C1 segment of cervical spinal cord (tissue), 14 donors: ENCODE data around the gene SLC39A8.
"Not testable (repeated sequence)": the region's sequence is repeated elsewhere in the genome, so short reads cannot be mapped to it uniquely, and the experiment has no call there.

ENCODE experiments used
- DNase-seq, 14 donors: peaks; one replicate each; lab custom pipeline; 2025; lab: John Stamatoyannopoulos, UW

Gene SLC39A8

DNA sequence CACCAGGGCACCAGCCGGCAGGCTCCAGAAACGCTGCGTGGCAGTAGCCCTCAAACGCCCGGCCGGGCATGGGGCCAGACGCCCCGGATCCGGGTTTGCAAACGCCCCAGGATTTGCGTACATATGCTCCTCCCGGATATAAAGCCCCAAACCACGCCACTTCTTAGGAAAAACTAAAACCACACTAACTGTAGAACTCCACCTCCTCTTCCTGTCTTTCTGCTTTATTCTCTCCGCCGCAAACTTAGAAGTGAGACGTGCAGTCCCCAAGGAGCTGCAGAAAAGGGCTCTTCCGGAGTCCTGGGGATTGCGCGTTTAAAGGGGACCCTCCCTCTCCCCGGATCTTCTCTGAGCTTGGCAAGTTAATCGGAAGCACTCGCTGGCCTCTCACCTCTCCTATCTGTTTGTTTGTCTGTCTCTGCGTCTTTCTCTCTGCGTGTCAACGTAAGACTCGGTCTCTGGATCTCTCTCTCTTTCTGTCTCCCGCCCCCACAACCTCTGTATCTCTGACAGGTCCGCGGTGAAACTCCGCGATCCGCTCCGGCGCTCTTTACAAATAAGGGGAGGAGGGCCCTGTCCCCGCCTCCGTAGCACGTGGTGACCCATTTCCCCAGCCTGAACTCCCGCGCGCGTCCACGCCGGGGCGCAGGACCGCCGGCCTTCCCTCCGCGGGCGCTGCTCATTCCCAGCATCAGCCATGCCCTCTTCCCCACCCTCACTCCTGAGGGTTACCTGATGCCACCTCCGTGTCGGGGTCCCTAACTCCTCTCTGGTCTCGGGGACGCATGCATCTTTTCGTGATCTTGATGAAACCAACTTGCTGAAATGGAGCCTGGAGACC lies at the start of gene SLC39A8:
Gene SLC39A8, minus strand, starts transcription at position 529 of the 841 bp plus-strand sequence. CDS start 820 bp downstream, outside the sequence.
- peak; percentile 21 to 82 (median 76) for DNase-seq

GRCh38 chr4:102392033-102392744 lies 46.9 kb upstream of the SLC39A8 start:
- DNase-seq: no peak

DNA sequence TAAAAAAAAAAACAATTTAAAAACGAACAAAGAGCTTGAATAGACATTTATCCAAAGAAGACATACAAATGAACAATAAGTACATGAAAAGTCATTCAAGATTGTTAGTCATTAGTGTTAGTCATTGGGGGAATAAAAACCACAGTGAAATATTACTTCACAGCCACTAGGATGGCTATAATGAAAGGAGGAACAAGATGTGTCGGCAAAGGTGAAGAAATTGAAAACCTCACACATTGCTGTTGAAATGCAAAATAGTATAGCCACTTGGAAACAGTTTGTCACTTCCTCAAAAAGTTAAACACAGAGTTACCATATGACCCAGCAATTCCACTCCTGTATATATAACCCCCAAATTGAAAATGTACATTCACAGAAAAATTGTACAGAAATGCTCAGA lies 45.2 kb upstream of the SLC39A8 start:
- DNase-seq: no peak

- DNase-seq: no peak
Measured at GRCh38 chr4:102388611-102389010, 43.3 kb upstream of the SLC39A8 start.

- DNase-seq: peak in 1 of 14 donors; percentile 9
Measured at GRCh38 chr4:102387552-102388150, 42.4 kb upstream of the SLC39A8 start.

DNA sequence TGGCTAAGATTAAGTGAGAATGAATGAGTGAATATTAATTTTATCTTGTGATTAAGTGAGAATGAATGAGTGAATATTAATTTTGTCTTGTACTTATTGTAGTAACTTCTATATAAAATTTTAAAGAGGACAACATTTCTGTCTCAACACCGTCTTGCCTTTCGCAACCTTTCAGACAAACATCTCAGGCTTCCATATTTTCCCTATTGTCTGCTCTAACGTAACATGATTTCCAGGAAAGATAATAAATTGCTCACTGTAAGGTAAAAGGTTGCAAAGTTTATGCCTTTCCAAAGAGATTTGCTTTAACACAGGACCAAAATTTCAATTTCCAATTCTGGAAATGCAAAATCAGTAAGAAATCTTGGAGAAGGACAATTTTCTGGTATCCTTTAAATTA lies 41.7 kb upstream of the SLC39A8 start:
- DNase-seq: no peak

GRCh38 chr4:102380253-102380652 lies 35.0 kb upstream of the SLC39A8 start:
- not testable (repeated sequence) for DNase-seq

DNA sequence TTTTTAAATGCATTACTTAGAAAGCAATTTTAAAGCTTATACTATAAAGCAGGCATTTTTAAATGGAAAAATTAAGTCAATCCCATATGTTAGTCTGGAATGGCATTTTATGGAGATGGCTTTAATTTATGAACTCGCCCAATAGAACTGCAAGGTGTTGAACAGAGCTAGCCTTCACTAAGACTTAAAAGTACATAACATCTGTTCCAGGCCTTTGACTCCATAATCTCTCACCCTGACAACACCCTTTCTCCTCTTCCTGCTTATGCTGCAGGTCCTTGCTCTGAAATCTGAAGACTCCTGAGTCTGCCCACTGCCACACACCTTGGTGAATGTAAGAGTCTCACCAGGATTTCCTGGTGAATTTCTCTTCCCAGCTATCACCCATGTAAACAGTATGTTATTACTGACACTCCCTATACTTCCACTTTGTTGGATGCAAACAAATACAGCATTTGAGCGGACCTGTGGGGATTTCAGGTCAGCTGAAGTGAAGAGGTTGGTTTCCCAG lies 17.7 kb upstream of the SLC39A8 start:
- DNase-seq: no peak

DNA sequence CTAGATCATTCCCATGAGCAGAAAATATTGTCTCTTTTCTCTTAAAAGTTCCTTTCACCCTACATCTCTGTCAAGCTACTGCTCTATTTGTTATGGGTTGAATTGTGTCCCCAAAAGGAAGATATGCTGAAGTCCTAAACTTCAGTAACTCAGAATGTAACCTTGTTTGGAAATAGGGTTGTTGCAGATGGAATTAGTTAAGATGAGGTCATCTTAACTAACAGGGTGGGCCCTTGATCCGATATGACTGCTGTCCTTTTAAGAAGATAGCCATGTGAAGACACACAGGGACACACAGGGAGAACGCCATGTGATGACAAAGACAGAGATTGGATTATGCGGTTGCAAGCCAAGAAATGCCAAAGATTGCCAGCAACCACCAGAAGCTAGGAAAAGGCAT lies 12.8 kb upstream of the SLC39A8 start:
- DNase-seq: no peak

- not testable (repeated sequence) for DNase-seq
Measured at GRCh38 chr4:102357637-102358036, 12.4 kb upstream of the SLC39A8 start.

GRCh38 chr4:102356562-102357202 lies 11.4 kb upstream of the SLC39A8 start:
- no peak for DNase-seq

DNA sequence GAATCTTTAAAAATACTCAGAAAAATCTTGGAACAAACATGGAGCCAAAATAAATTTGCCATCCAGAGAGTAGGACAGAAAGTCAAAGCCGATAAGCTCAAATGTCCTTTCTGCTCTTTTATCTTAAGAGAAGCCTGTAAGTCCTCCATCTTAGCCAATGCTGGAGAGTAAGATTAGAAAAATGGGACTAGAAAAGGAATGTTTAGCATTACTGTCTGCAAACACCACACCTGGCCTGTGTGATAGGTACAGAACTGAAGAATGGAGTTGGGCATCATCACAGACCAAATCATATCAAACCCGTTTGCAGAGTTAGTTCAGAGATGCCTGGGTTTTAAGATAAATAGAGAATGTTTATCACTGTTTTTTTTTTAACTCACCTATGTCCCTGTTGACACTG lies 10.5 kb upstream of the SLC39A8 start:
- no peak for DNase-seq

DNA sequence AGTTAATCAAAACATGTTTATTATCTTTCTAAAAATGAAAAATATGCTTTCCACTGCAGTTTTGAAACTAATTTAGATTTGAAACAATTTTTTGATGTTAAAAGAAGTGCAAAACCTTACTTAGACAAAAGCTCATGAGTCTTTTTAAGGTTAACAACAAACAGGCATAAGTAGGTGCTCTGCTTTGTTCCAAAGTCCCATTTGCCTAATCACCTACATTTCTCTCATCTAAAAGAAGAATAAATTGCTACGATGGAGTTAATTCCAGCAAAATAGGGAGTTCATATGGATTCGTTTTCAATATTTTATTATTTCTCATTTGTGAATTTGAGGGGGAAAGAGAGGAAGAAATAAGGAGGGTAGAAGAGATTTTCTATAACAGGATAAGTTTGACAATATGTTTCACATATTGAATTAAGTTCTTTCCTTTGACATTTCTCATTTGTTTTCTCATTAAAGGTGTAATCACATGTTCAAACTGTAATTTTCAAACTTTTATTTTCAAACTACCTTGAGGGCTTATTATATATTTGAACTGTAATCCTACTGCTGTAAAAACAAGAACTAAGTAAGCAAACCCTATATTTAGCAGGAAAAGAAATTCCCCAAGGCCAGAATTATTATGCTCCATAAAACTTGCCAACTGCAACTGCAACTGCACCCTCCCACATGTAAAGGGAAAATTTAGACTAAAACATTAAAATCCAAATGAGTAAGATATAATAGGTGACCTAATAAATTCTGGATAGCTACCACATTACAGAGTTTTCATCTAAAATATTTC lies 9.6 kb upstream of the SLC39A8 start:
- DNase-seq: no peak

DNA sequence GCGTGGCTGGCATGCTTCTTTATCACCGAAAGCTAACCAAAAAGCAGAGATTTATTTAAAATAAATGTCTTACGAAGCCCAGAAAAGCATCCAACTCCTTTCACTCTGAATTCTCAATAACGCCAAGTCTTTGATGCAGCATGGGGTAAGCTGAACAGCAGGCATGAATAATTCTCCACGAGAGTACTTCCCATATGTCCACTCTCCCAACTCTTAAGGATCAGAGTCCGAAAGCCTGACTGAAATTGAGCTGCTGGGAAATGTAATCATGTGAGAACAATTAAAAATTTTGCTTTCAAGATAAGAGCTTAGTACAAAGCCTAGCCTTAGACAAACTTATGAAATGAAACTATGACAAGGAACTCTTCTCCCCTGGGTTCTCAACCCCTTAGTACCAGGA lies 7.5 kb upstream of the SLC39A8 start:
- peak in 1 of 14 donors; percentile 4 for DNase-seq

DNA sequence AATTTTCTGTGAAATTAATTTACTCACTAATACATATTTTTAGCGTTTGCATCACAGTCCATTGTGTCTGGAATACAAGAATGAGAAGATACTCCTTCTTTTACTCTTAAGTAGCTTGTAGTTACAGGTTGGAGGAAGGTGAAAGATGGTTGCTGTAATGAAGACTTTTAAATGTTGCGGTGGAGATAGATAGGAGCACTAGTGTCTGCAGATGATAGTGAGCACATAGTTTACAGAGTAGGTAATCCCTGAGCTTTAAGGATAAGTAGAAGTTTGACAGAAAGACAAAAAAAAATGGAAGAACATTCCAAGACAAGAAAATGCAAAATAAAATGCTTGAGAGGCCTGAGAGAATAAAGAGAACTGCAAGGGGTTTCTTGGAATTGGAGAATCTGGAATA lies 5.4 kb upstream of the SLC39A8 start:
- DNase-seq: no peak

- no peak for DNase-seq
Measured at GRCh38 chr4:102348701-102349100, 3.4 kb upstream of the SLC39A8 start.

DNA sequence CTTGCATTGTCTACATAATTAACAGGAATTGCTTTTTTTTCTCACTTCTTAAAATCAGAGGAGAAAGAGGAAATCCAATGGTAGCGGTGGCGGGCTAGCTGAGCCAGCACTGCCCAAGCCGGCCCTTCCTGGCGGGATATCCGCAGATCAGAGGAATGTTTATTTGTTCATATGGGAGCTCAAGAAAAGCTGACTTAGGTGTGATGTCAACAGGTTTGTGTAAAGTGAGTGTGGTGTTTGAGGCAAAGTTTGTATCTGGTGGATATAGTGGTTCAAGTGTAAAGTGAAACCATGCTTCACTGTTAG lies 466 bp upstream of the SLC39A8 start:
- no peak for DNase-seq

GRCh38 chr4:102344520-102344953 lies 745 bp downstream of the SLC39A8 start:
- DNase-seq: peak in 13 of 14 donors; percentile 4 to 71 (median 52)

- no peak for DNase-seq
Measured at GRCh38 chr4:102343964-102344519, 1.2 kb downstream of the SLC39A8 start.

GRCh38 chr4:102342404-102343074 lies 2.7 kb downstream of the SLC39A8 start:
- no peak for DNase-seq
